H9 (cell line): ENCODE results near the gene NUDCD2. TPM values are rescaled to one million over a fixed set of nuclear protein-coding genes. Genes with fewer than 3 reads are reported as not detected.

Experiments
- DNase-seq: peaks from one replicate; pipeline ENCODE4 v3.0.0-alpha.2; 2017
- H2AFZ ChIP-seq: one replicate; pipeline ENCODE4 v1.6.1; 2013; ENCODE audit warnings: mild to moderate bottlenecking, low read length, control low read depth, moderate library complexity
- H2AK5ac ChIP-seq: 2 replicates; pipeline ENCODE4 v1.6.1; 2013; ENCODE audit warnings: low read length, control low read depth, mixed read lengths; ENCODE audit not compliant: insufficient read length
- H2BK120ac ChIP-seq: one replicate; pipeline ENCODE4 v1.6.1; 2013; ENCODE audit warnings: low read depth, mild to moderate bottlenecking, low read length, control low read depth, inconsistent platforms; ENCODE audit not compliant: poor library complexity, severe bottlenecking
- H2BK12ac ChIP-seq: 2 replicates; pipeline ENCODE4 v1.6.1; 2013; ENCODE audit warnings: low read length, control low read depth, mixed read lengths, low read depth; ENCODE audit not compliant: insufficient read length
- H2BK15ac ChIP-seq: 2 replicates; pipeline ENCODE4 v1.6.1; 2013; ENCODE audit warnings: low read depth, low read length, control low read depth
- H2BK20ac ChIP-seq: one replicate; pipeline ENCODE4 v1.6.1; 2013; ENCODE audit warnings: low read depth, mild to moderate bottlenecking, low read length, control low read depth, inconsistent platforms; ENCODE audit not compliant: poor library complexity, severe bottlenecking
- H2BK5ac ChIP-seq: 2 replicates; pipeline ENCODE4 v1.6.1; 2013; ENCODE audit warnings: low read length, control low read depth, mixed read lengths; ENCODE audit not compliant: insufficient read length
- H3K14ac ChIP-seq: 2 replicates; pipeline ENCODE4 v1.6.1; 2013; ENCODE audit warnings: low read length, control low read depth; ENCODE audit not compliant: insufficient read depth
- H3K18ac ChIP-seq: 2 replicates; pipeline ENCODE4 v1.6.1; 2013; ENCODE audit warnings: low read depth, mild to moderate bottlenecking, mixed read lengths, low read length, control low read depth; ENCODE audit not compliant: insufficient read length
- H3K23ac ChIP-seq: 2 replicates; pipeline ENCODE4 v1.6.1; 2013; ENCODE audit warnings: low read length, control low read depth, mixed read lengths, low read depth; ENCODE audit not compliant: insufficient read length
- H3K23me2 ChIP-seq: 2 replicates; pipeline ENCODE4 v1.6.1; 2013; ENCODE audit warnings: low read depth, mild to moderate bottlenecking, mixed read lengths, low read length, control low read depth; ENCODE audit not compliant: insufficient read length, poor library complexity, severe bottlenecking
- H3K27ac ChIP-seq: 2 replicates; pipeline ENCODE4 v1.5.1; 2013; ENCODE audit warnings: low read length, control low read depth, mixed read lengths, low read depth; ENCODE audit not compliant: insufficient read length
- H3K27me3 ChIP-seq: 2 replicates; pipeline ENCODE4 v1.6.1; 2013; ENCODE audit warnings: low read length, control low read depth, inconsistent platforms; ENCODE audit not compliant: insufficient read depth
- H3K4ac ChIP-seq: 2 replicates; pipeline ENCODE4 v1.6.1; 2013; ENCODE audit warnings: low read depth, mild to moderate bottlenecking, control low read depth, inconsistent platforms, low read length, moderate library complexity
- H3K4me1 ChIP-seq: 2 replicates; pipeline ENCODE4 v1.6.1; 2013; ENCODE audit warnings: low read length, control low read depth, inconsistent platforms; ENCODE audit not compliant: insufficient read depth
- H3K4me2 ChIP-seq: 2 replicates; pipeline ENCODE4 v1.6.1; 2013; ENCODE audit warnings: low read length, control low read depth, mixed read lengths; ENCODE audit not compliant: insufficient read length, insufficient read depth
- H3K56ac ChIP-seq: 2 replicates; pipeline ENCODE4 v1.6.1; 2013; ENCODE audit warnings: low read depth, mild to moderate bottlenecking, mixed read lengths, low read length, control low read depth; ENCODE audit not compliant: insufficient read length
- H3K79me1 ChIP-seq: 2 replicates; pipeline ENCODE4 v1.6.1; 2013; ENCODE audit warnings: low read depth, mild to moderate bottlenecking, moderate library complexity, low read length, control low read depth, inconsistent platforms; ENCODE audit not compliant: insufficient read depth, poor library complexity, severe bottlenecking
- H3K79me2 ChIP-seq: 2 replicates; pipeline ENCODE4 v1.6.1; 2013; ENCODE audit warnings: low read length, control low read depth, inconsistent platforms; ENCODE audit not compliant: insufficient read depth
- H3K9ac ChIP-seq: 2 replicates; pipeline ENCODE4 v1.6.1; 2013; ENCODE audit warnings: low read length, control low read depth, mixed read lengths; ENCODE audit not compliant: insufficient read length; ENCODE audit errors: extremely low read depth
- H3K9me3 ChIP-seq: one replicate; pipeline ENCODE4 v1.6.1; 2013; ENCODE audit warnings: low read depth, low read length, inconsistent platforms; ENCODE audit not compliant: control insufficient read depth
- H3T11ph ChIP-seq: one replicate; pipeline ENCODE4 v1.6.1; 2013; ENCODE audit warnings: mild to moderate bottlenecking, low read length, control low read depth, inconsistent platforms
- H4K20me1 ChIP-seq: one replicate; pipeline ENCODE4 v1.6.1; 2013; ENCODE audit not compliant: control insufficient read depth, insufficient read length, insufficient read depth
- H4K5ac ChIP-seq: 2 replicates; pipeline ENCODE4 v1.6.1; 2013; ENCODE audit warnings: low read depth, mild to moderate bottlenecking, mixed read lengths, low read length, control low read depth; ENCODE audit not compliant: insufficient read length
- H4K8ac ChIP-seq: replicated peaks from 2 replicates; pipeline ENCODE4 v1.6.1; 2013; ENCODE audit warnings: low read length, control low read depth, mixed read lengths, low read depth; ENCODE audit not compliant: insufficient read length
- H4K91ac ChIP-seq: 2 replicates; pipeline ENCODE4 v1.6.1; 2013; ENCODE audit warnings: low read depth, mild to moderate bottlenecking, moderate library complexity, mixed read lengths, low read length, control low read depth; ENCODE audit not compliant: insufficient read length
- H3K27ac Mint-ChIP-seq, 3 experiments: 2 replicates in 2 of 3; 3 replicates in 1 of 3; pipeline ENCODE4 v1.8.0; 2020 to 2021; ENCODE audit warnings: mixed read lengths in 3 of 3, mild to moderate bottlenecking in 1 of 3, moderate library complexity in 1 of 3
- H3K27me3 Mint-ChIP-seq: 2 replicates; pipeline ENCODE4 v1.8.0; 2021; ENCODE audit warnings: low read depth, mild to moderate bottlenecking, moderate library complexity, mixed read lengths
- H3K36me3 Mint-ChIP-seq, 3 experiments: 2 replicates in 2 of 3; 3 replicates in 1 of 3; pipeline ENCODE4 v1.8.0; 2020 to 2021; ENCODE audit warnings: low read depth in 3 of 3, mixed read lengths in 3 of 3; ENCODE audit not compliant: insufficient read depth in 1 of 3
- H3K4me1 Mint-ChIP-seq, 2 experiments: 2 replicates each; pipeline ENCODE4 v1.8.0; 2020; ENCODE audit warnings: mixed read lengths in 2 of 2
- H3K4me3 Mint-ChIP-seq, 2 experiments: 2 replicates in 1 of 2; 3 replicates in 1 of 2; pipeline ENCODE4 v1.8.0; 2020 to 2021; ENCODE audit warnings: mild to moderate bottlenecking in 2 of 2, mixed read lengths in 2 of 2, moderate library complexity in 1 of 2
- H3K9me3 Mint-ChIP-seq, 2 experiments: 2 replicates in 1 of 2; 3 replicates in 1 of 2; pipeline ENCODE4 v1.8.0; 2020; ENCODE audit warnings: mild to moderate bottlenecking in 2 of 2, mixed read lengths in 2 of 2, moderate library complexity in 1 of 2
- whole genome bisulfite sequencing: extraction: QIAGEN DNeasy Blood & Tissue Kit; methylation state at CpG from one replicate; pipeline ENCODE4 v1.1.7; 2013; ENCODE audit warnings: missing lambda C conversion rate, low lambda C conversion rate, mixed read lengths; ENCODE audit not compliant: insufficient read length; ENCODE audit errors: extremely low coverage; 5-methylcytosine and 5-hydroxymethylcytosine counted together
- total RNA-seq: library from RNA; stranded (reverse); gene quantifications from 2 replicates; pipeline ENCODE4 v1.2.1, GENCODE V29; 2021
- TF ChIP-seq, protein P1 (sequence below): fragments of 200-600 bp; sonication (generic); conservative IDR thresholded peaks from 3 replicates; pipeline ENCODE4 v1.8.0; 2021; ENCODE audit warnings: antibody characterized with exemption, mild to moderate bottlenecking

NUDCD2 gene
- total RNA-seq, 1 experiment from 2014 or later = 42.2 TPM

DNA sequence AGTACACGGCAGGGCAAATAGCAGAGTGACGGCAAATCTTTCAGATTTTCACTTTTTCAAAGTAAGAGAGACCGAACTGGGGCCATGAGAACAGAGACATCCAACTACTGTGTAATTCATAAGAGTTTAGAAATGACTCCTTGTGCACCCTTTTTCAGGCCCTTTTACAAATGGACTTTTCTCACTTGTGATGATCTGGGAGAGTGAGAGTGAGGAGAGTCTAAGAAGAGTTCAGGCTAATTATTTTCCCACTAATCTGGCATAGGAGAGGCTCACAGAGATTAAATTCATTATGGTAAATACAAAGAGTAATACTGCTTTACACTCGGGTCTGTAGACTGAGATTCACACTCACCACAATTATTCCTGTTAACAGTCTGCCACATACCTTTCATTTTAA, 23.4 kb downstream of the NUDCD2 start:
- peak overlapping the region; percentile 56 for H3K4me2 ChIP-seq
- peak overlapping the region; percentile 49 to 79 (median 70); a peak in 6 of 7 replicates for H3K27ac Mint-ChIP-seq
- H4K91ac ChIP-seq = no peak overlapping the region
- peaks cover 15% of the 10 kb centered on the region for H3K79me2 ChIP-seq
- H3K56ac ChIP-seq = no peak overlapping the region
- no peaks in the 10 kb centered on the region for H3K9me3 Mint-ChIP-seq
- H3K4me1 Mint-ChIP-seq = peaks cover 43 to 50% of the 10 kb centered on the region in 2 experiments
- no peak overlapping the region for H3K27ac ChIP-seq
- no peak overlapping the region for H2AFZ ChIP-seq
- H3K18ac ChIP-seq = no peak overlapping the region
- no peaks in the 10 kb centered on the region for H3K27me3 ChIP-seq
- no peak overlapping the region for H3K23ac ChIP-seq
- H2AK5ac ChIP-seq = no peak overlapping the region
- no peak overlapping the region for H2BK5ac ChIP-seq
- no peak overlapping the region for H4K8ac ChIP-seq
- no peak overlapping the region for H3K4ac ChIP-seq
- H3K4me3 Mint-ChIP-seq = peak overlapping the region; percentile 93 to 95
- DNase-seq = no peak
- H2BK12ac ChIP-seq = no peak overlapping the region
- TF ChIP-seq, protein P1, sequence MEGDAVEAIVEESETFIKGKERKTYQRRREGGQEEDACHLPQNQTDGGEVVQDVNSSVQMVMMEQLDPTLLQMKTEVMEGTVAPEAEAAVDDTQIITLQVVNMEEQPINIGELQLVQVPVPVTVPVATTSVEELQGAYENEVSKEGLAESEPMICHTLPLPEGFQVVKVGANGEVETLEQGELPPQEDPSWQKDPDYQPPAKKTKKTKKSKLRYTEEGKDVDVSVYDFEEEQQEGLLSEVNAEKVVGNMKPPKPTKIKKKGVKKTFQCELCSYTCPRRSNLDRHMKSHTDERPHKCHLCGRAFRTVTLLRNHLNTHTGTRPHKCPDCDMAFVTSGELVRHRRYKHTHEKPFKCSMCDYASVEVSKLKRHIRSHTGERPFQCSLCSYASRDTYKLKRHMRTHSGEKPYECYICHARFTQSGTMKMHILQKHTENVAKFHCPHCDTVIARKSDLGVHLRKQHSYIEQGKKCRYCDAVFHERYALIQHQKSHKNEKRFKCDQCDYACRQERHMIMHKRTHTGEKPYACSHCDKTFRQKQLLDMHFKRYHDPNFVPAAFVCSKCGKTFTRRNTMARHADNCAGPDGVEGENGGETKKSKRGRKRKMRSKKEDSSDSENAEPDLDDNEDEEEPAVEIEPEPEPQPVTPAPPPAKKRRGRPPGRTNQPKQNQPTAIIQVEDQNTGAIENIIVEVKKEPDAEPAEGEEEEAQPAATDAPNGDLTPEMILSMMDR = no peak
- H2BK15ac ChIP-seq = no peak overlapping the region
- H4K20me1 ChIP-seq = no peaks in the 10 kb centered on the region
- peaks cover 23 to 37% (median 34%) of the 10 kb centered on the region in 3 experiments for H3K36me3 Mint-ChIP-seq
- no peak overlapping the region for H4K5ac ChIP-seq
- H3K14ac ChIP-seq = no peak overlapping the region
- H3K4me1 ChIP-seq = peaks cover 3% of the 10 kb centered on the region; the same call in 1 of the 2 replicates
- no peak overlapping the region for H3T11ph ChIP-seq
- no peak overlapping the region for H2BK20ac ChIP-seq
- H3K27me3 Mint-ChIP-seq = no peaks in the 10 kb centered on the region
- no peak overlapping the region for H2BK120ac ChIP-seq
- H3K9me3 ChIP-seq = no peaks in the 10 kb centered on the region
- no peaks in the 10 kb centered on the region for H3K79me1 ChIP-seq
- peak overlapping the region; percentile 43 for H3K9ac ChIP-seq
- peaks cover 4% of the 10 kb centered on the region for H3K23me2 ChIP-seq
- no CpG with 5 or more reads among the region's 4 CpGs for WGBS
